WTC11 (cell line): Measurements from ENCODE around the gene UQCC3. TPM values are rescaled to one million over a fixed set of nuclear protein-coding genes. Genes with fewer than 3 reads are reported as not detected.

ENCODE experiments used
- ATAC-seq: fragments of 200-7000 bp; cut with Tn5 transposase; 2 replicates; pipeline ENCODE4 v1.10.0; 2021; ENCODE audit warnings: mild to moderate bottlenecking, moderate library complexity
- CTCF ChIA-PET: fragments of 300-600 bp; sonication (Branson Sonifier 250); formaldehyde crosslinking; loops from one replicate; lab custom pipeline; 2021; ENCODE audit warnings: antibody characterized with exemption; lab: Charles Lee
- POLR2A ChIA-PET: fragments of 350-600 bp; sonication (Branson Sonifier 250); formaldehyde crosslinking; loops from one replicate; lab custom pipeline; 2021; ENCODE audit warnings: antibody characterized with exemption; lab: Charles Lee
- DNase-seq: peaks from one replicate; pipeline ENCODE4 v3.0.0; 2021; ENCODE audit warnings: low spot score
- H3K27ac Mint-ChIP-seq: 2 replicates; pipeline ENCODE4 v1.8.0; 2021; ENCODE audit warnings: mixed read lengths
- H3K27me3 Mint-ChIP-seq: 2 replicates; pipeline ENCODE4 v1.8.0; 2021; ENCODE audit warnings: low read depth, mild to moderate bottlenecking, moderate library complexity, mixed read lengths
- H3K36me3 Mint-ChIP-seq: 2 replicates; pipeline ENCODE4 v1.8.0; 2021; ENCODE audit warnings: mixed read lengths
- H3K4me1 Mint-ChIP-seq: 2 replicates; pipeline ENCODE4 v1.8.0; 2022; ENCODE audit warnings: mixed read lengths
- H3K4me3 Mint-ChIP-seq: 2 replicates; pipeline ENCODE4 v1.8.0; 2021; ENCODE audit warnings: mild to moderate bottlenecking, moderate library complexity, mixed read lengths
- H3K9me3 Mint-ChIP-seq: 2 replicates; pipeline ENCODE4 v1.8.0; 2021; ENCODE audit warnings: mixed read lengths
- ARID4B ChIP-seq: sonication (generic); formaldehyde crosslinking; IDR thresholded peaks from 2 replicates; pipeline ENCODE4 v1.8.0; 2023; ENCODE audit warnings: missing genetic modification reagents, mild to moderate bottlenecking, borderline replicate concordance
- ATF1 ChIP-seq: sonication (generic); formaldehyde crosslinking; IDR thresholded peaks from 2 replicates; pipeline ENCODE4 v1.8.1; 2023; ENCODE audit warnings: mild to moderate bottlenecking, moderate library complexity, missing genetic modification reagents
- CREB1 ChIP-seq: sonication (generic); formaldehyde crosslinking; IDR thresholded peaks from 2 replicates; pipeline ENCODE4 v1.8.0; 2023; ENCODE audit warnings: mild to moderate bottlenecking, missing genetic modification reagents
- CTCF ChIP-seq: fragments of 200-600 bp; IDR thresholded peaks from 2 replicates; pipeline ENCODE4 v1.8.0; 2022; ENCODE audit warnings: antibody characterized with exemption
- E2F4 ChIP-seq: sonication (generic); formaldehyde crosslinking; IDR thresholded peaks from 2 replicates; pipeline ENCODE4 v1.8.1; 2022; ENCODE audit warnings: low read depth, mild to moderate bottlenecking, moderate library complexity, missing genetic modification reagents, borderline replicate concordance
- EMX1 ChIP-seq: fragments of 250-450 bp; sonication (Bioruptor Pico); IDR thresholded peaks from 2 replicates; pipeline ENCODE4 v1.8.0; 2021; ENCODE audit warnings: mild to moderate bottlenecking
- ERG ChIP-seq: fragments of 250-450 bp; sonication (Bioruptor Pico); IDR thresholded peaks from 2 replicates; pipeline ENCODE4 v1.8.0; 2021; ENCODE audit warnings: mild to moderate bottlenecking
- FOXK1 ChIP-seq: sonication (generic); formaldehyde crosslinking; IDR thresholded peaks from 2 replicates; pipeline ENCODE4 v1.8.0; 2022; ENCODE audit warnings: mild to moderate bottlenecking, moderate library complexity, missing genetic modification reagents
- JAZF1 ChIP-seq: fragments of 250-450 bp; sonication (Bioruptor Pico); IDR thresholded peaks from 2 replicates; pipeline ENCODE4 v1.9.0; 2021; ENCODE audit warnings: moderate library complexity, mild to moderate bottlenecking, inconsistent platforms
- MXD4 ChIP-seq: fragments of 250-450 bp; sonication (Bioruptor Pico); IDR thresholded peaks from 2 replicates; pipeline ENCODE4 v1.8.0; 2021; ENCODE audit warnings: mild to moderate bottlenecking, moderate library complexity, borderline replicate concordance
- MYBL2 ChIP-seq: sonication (generic); formaldehyde crosslinking; IDR thresholded peaks from 2 replicates; pipeline ENCODE4 v1.8.1; 2023; ENCODE audit warnings: mild to moderate bottlenecking, moderate library complexity, missing genetic modification reagents
- NR3C1 ChIP-seq: sonication (generic); formaldehyde crosslinking; conservative IDR thresholded peaks from 2 replicates; pipeline ENCODE4 v1.8.1; 2023; ENCODE audit warnings: low read depth, mild to moderate bottlenecking, missing genetic modification reagents
- OVOL2 ChIP-seq: fragments of 250-450 bp; sonication (Bioruptor Pico); IDR thresholded peaks from 2 replicates; pipeline ENCODE4 v1.9.0; 2021; ENCODE audit warnings: mild to moderate bottlenecking, borderline replicate concordance
- RORB ChIP-seq: fragments of 250-450 bp; sonication (Bioruptor Pico); IDR thresholded peaks from 2 replicates; pipeline ENCODE4 v1.9.0; 2021; ENCODE audit warnings: mild to moderate bottlenecking
- SMAD3 ChIP-seq: sonication (generic); formaldehyde crosslinking; IDR thresholded peaks from 2 replicates; pipeline ENCODE4 v1.8.0; 2022; ENCODE audit warnings: missing genetic modification reagents, mild to moderate bottlenecking, borderline replicate concordance
- SMAD4 ChIP-seq: sonication (generic); formaldehyde crosslinking; IDR thresholded peaks from 2 replicates; pipeline ENCODE4 v1.8.0; 2022; ENCODE audit warnings: mild to moderate bottlenecking, missing genetic modification reagents
- STAT6 ChIP-seq: sonication (generic); formaldehyde crosslinking; conservative IDR thresholded peaks from 2 replicates; pipeline ENCODE4 v1.8.1; 2023; ENCODE audit warnings: mild to moderate bottlenecking, low read depth, missing genetic modification reagents, moderate library complexity
- TCF7 ChIP-seq: sonication (generic); formaldehyde crosslinking; IDR thresholded peaks from 2 replicates; pipeline ENCODE4 v1.8.0; 2022; ENCODE audit warnings: mild to moderate bottlenecking, low read depth, missing genetic modification reagents, moderate library complexity
- TEAD1 ChIP-seq: sonication (generic); formaldehyde crosslinking; IDR thresholded peaks from 2 replicates; pipeline ENCODE4 v1.8.0; 2022; ENCODE audit warnings: mild to moderate bottlenecking, missing genetic modification reagents
- ZMAT4 ChIP-seq: fragments of 250-450 bp; sonication (Bioruptor Pico); IDR thresholded peaks from 2 replicates; pipeline ENCODE4 v1.9.0; 2021; ENCODE audit warnings: mild to moderate bottlenecking
- ZNF219 ChIP-seq: sonication (generic); formaldehyde crosslinking; IDR thresholded peaks from 2 replicates; pipeline ENCODE4 v1.8.0; 2023; ENCODE audit warnings: missing genetic modification reagents, mild to moderate bottlenecking, borderline replicate concordance
- total RNA-seq: library from RNA; stranded (reverse); gene quantifications from 3 replicates; pipeline ENCODE4 v1.2.3, GENCODE V29; 2021

Gene UQCC3
- total RNA-seq, 1 experiment from 2014 or later: 18.1 TPM

GRCh38 chr11:62716816-62717215 lies 45.3 kb downstream of the UQCC3 start:
- no peak overlapping the region for H3K27ac Mint-ChIP-seq
- H3K36me3 Mint-ChIP-seq: peaks cover 88% of the 10 kb centered on the region
- TF ChIP-seq ZMAT4 (CRISPR knock-in tag): no peak
- no peak for TF ChIP-seq SMAD3
- TF ChIP-seq CREB1: no peak
- peaks cover 24% of the 10 kb centered on the region for H3K4me1 Mint-ChIP-seq
- ChIA-PET CTCF (interaction anchor here (1.3 to 4.1 kb wide), 3 partner anchors 10 to 69 kb away, joined by 3 to 14 read pairs (median 6); partner anchors contain the start of genes BSCL2, GNG3 and TAF6L), POLR2A (no interaction called here)
- no peaks in the 10 kb centered on the region for H3K27me3 Mint-ChIP-seq
- DNase-seq (no peak), ATAC-seq (no peak)
- no peaks in the 10 kb centered on the region for H3K9me3 Mint-ChIP-seq
- H3K4me3 Mint-ChIP-seq: no peak overlapping the region

GRCh38 chr11:62719302-62719978 lies 48.0 kb downstream of the UQCC3 start:
- Mint-ChIP-seq H3K27me3 (no peaks in the 10 kb centered on the region), H3K4me1 (peaks cover 20% of the 10 kb centered on the region), H3K36me3 (peaks cover 94% of the 10 kb centered on the region), H3K4me3 (no peak overlapping the region), H3K27ac (no peak overlapping the region; the same call in 1 of the 2 replicates)
- no peak for ATAC-seq
- no peak for DNase-seq
- CTCF ChIA-PET: no interaction called here
- POLR2A ChIA-PET: interaction anchor here (0.7 kb wide), 1 partner anchor 128 kb away, joined by 5 read pairs; no protein-coding TSS in a partner anchor
- no peak for TF ChIP-seq OVOL2
- TF ChIP-seq SMAD4 (CRISPR knock-in tag): no peak
- no peak for TF ChIP-seq MYBL2 (CRISPR knock-in tag)
- TF ChIP-seq ERG: no peak
- TF ChIP-seq, all 79 proteins: peak for 0
- H3K9me3 Mint-ChIP-seq: no peaks in the 10 kb centered on the region

GRCh38 chr11:62721994-62722393 lies 50.5 kb downstream of the UQCC3 start:
- ATAC-seq (peak; percentile 72), DNase-seq (no peak)
- Mint-ChIP-seq H3K36me3 (peaks cover 83% of the 10 kb centered on the region), H3K27ac (peak overlapping the region; percentile 63), H3K4me3 (no peak overlapping the region), H3K27me3 (no peaks in the 10 kb centered on the region), H3K4me1 (peaks cover 16% of the 10 kb centered on the region), H3K9me3 (no peaks in the 10 kb centered on the region)
- POLR2A ChIA-PET: no interaction called here
- CTCF ChIA-PET: no interaction called here
- TF ChIP-seq MXD4: no peak
- TF ChIP-seq TEAD1 (CRISPR knock-in tag): no peak
- TF ChIP-seq NR3C1 (CRISPR knock-in tag): no peak
- no peak for TF ChIP-seq RORB
- TF ChIP-seq ATF1 (CRISPR knock-in tag): no peak
- no peak for TF ChIP-seq FOXK1 (CRISPR knock-in tag)
- no peak for TF ChIP-seq ZNF219 (CRISPR knock-in tag)
- no peak for TF ChIP-seq CTCF
- TF ChIP-seq STAT6: no peak
- no peak for TF ChIP-seq TCF7 (CRISPR knock-in tag)
- TF ChIP-seq E2F4 (CRISPR knock-in tag): no peak
- TF ChIP-seq EMX1 (CRISPR knock-in tag): no peak
- no peak for TF ChIP-seq ARID4B (CRISPR knock-in tag)
- TF ChIP-seq JAZF1 (CRISPR knock-in tag): no peak
